Stimulated activated CD8-positive, alpha-beta memory T cell treated with anti-CD3 and anti-CD28 coated beads, Interleukin-4, amount 100 ng/mL, for 48 hours (primary cell): ENCODE measurements around the gene NRP1.
"Not testable (repeated sequence)": the region's sequence is repeated elsewhere in the genome, so short reads cannot be mapped to it uniquely, and the experiment has no call there.

Experiments used
- DNase-seq: peaks from one replicate; pipeline ENCODE4 v3.0.0-alpha.2; 2020

The NRP1 gene

GRCh38 chr10:33334153-33334804 lies at the start of gene NRP1:
Gene NRP1 (minus strand): TSS chr10:33334667. CDS start chr10:33334382, 285 bp downstream.
- DNase-seq, result peak; percentile 39

DNA sequence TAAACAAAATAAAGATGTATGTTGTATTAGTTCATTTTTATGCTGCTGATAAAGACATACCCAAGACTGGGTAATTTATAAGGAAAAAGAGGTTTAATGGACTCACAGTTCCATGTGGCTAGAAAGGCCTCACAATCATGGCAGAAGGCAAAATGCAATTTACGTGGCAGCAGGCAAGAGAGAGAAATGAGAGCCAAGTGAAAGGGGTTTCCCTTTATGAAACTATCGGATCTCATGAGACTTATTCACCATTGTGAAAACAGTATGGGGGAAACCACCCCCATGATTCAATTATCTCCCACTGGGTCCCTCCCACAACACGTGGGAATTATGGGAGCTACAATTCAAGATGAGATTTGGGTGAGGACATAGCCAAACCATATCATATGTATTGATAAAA lies 49.7 kb upstream of the NRP1 start:
- not testable (repeated sequence) for DNase-seq

GRCh38 chr10:33382921-33383713 lies 48.6 kb upstream of the NRP1 start:
- DNase-seq, result no peak

DNA sequence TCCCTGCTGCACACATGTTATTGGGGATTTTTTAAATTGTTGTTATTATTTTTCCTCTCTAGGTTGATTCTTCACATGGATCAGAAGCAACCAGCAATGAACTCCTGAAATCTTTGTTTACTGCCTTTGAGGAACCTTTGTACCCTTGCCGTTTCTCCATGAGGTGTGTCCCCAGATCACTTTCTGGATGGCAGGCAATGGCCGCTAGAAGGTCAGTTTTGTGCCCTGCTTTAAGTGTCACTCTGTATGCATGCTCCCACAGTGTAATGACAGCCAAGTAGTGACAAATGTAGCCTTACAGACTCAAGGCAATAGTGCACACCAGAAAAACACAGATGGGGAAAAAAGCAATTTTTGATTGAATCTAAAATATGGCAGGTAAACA lies 47.7 kb upstream of the NRP1 start:
- DNase-seq, result no peak

DNA sequence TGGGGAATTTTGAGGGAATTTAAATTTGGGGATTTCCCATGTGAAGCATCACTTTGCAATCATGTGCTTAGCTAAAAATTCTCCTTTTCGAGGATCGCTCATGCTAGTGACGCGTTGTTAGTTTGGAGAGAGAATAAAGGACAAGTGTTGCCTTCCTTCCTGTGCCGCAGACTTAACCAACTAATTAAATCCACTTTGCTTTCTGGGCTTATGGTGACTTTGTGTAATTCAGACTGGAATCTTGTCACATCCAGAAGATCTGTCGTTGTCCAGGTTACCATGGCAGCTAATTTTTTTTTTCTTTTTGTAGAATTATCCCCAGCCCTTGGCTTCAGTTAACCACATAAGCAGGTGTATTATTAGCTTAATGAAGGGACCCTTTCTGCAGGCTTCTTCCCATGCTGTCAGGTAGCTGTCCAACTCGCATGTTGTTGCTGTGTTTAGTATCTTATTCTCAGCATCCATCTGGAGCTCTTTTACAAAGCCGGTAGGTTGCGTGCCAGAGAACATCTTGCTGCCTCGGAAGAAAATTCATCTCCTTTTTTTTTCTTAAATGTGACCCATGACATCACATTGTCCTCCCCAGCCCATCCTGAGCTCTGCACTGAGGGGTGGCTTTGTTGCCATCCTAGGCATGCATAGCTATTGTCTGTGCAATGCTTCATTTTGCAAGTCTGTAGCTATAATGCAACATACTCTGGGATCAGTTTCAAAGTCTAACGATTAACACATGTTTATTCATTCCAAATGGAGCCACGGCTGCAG lies 47.2 kb upstream of the NRP1 start:
- no peak for DNase-seq

DNA sequence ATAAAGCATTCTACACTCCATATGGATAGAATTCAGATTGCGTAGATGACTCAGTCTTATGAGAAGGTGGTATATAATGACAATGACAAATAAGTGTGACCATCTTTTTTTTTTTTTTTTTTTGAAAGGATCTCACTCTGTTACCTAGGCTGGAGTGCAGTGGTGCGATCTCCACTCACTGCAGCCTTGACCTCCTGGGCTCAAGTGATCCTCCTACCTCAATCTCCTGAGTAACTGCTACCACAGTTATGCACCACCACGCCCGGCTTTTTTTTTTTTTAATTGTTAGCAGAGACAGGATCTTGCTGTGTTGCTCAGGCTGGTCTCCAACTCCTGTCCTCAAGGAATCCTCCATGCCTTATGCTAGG lies 43.2 kb upstream of the NRP1 start:
- DNase-seq, result no peak

GRCh38 chr10:33376976-33377657 lies 42.6 kb upstream of the NRP1 start:
- no peak for DNase-seq

GRCh38 chr10:33376476-33376875 lies 42.0 kb upstream of the NRP1 start:
- no peak for DNase-seq

- no peak for DNase-seq
These were observed 38.8 kb upstream of the NRP1 start for GRCh38 chr10:33373263-33373662.

- no peak for DNase-seq
These were observed 36.8 kb upstream of the NRP1 start for GRCh38 chr10:33371234-33371633.

GRCh38 chr10:33370434-33370930 lies 36.0 kb upstream of the NRP1 start:
- DNase-seq, result no peak

GRCh38 chr10:33368086-33368485 lies 33.6 kb upstream of the NRP1 start:
- DNase-seq, result no peak

- DNase-seq, result no peak
These were observed 31.5 kb upstream of the NRP1 start for GRCh38 chr10:33365871-33366411.

DNA sequence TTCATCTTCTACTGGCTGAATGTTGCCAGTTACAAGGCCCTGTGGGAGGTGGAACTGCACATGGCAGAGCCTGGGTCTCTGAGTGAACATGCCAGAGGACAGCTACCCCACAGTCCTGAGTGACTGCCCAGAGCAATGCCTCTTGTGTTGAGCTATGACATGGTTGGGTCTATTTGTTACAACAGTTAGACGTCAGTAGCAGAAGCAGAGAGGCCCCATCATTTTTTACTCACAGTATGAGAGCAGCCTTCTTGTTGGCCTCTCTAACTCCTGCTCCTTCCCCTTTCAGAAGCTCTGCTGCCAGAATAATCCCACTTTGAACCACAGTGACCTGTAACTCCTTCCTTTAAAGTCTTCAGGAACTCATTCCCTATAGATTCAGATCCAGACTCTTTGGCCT lies 30.8 kb upstream of the NRP1 start:
- no peak for DNase-seq

GRCh38 chr10:33363106-33363505 lies 28.6 kb upstream of the NRP1 start:
- DNase-seq, result no peak

GRCh38 chr10:33358016-33358415 lies 23.5 kb upstream of the NRP1 start:
- no peak for DNase-seq

- no peak for DNase-seq
These were observed 20.8 kb upstream of the NRP1 start for GRCh38 chr10:33355274-33355673.

DNA sequence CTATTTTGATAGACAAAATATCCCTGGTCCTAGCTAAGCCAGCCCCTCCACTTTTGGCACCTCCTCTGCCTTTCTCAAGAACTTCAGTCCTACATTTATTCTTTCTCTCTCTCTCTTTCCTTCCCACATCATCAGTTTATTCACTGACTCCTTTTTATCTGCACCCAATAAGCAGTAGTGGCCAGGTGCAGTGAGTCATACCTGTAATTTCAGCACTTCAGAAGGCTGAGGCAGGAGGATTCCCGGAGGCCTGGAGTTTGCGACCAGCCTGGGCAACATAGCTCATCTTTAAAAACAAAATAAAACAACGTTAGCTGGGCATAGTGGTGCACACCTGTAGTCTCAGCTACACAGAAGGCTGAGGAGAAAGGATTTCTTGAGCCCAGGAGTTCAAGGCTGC lies 19.4 kb upstream of the NRP1 start:
- DNase-seq, result no peak

DNA sequence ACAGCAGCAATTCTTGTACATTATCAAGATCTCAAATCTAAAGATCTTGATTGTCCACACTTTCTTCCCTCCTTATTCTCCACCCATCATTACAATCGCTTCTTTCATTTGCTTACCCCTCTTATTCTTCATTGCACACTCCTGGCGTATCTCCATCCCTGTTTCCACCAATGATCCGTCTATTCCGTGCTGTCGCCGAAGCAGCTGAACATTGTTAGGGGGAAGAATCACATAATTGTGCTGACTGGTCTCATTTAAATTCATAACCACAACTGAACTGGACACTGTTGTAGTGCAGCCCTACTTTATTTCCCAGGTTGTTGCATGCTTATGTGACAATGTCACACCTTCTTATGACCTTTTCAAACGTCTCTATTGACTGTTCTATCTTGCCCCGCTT lies 18.9 kb upstream of the NRP1 start:
- DNase-seq, result no peak

- DNase-seq, result no peak
These were observed 18.1 kb upstream of the NRP1 start for GRCh38 chr10:33352615-33353014.

GRCh38 chr10:33352175-33352574 lies 17.7 kb upstream of the NRP1 start:
- no peak for DNase-seq

DNA sequence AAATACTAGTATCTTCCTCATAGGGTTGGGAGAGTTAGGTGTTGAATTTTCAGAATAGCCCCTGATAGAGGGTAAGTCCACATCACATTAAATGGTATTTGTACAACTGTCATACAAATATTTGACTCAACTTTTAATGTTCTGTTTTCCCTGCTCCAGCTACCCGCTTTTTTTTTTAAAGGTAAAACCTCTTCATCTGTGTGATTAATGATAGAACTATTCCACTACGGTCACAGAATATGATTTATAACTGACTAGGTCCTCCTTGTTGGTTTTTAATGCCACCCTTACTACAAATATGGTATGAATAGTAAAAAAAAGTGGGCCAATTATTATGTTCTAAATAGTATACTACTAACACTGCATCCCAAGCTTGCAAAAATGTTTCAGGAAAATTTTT lies 15.6 kb upstream of the NRP1 start:
- DNase-seq, result no peak

DNA sequence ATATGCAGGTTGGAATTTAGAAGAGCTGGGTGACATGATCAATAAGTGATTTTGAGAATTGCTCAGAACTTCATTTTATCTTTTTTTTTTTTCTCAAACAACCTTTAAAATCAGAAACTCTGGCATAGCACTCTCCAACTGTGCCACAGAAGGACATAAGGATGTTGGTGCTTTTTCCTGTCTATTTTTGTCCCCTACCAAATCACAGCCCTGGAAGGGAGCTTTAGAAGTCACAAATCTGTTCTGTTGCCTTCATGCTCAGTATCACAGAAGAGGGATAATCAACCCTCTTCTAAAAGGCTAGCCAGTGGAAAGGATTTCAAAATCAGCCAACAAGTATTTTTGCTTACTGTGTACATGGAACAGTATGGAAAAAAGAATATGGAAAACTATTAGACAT lies 14.8 kb upstream of the NRP1 start:
- DNase-seq, result no peak
